ENCODE measurements around the gene ADIRF. TPM values are rescaled to one million over a fixed set of nuclear protein-coding genes. Genes with fewer than 3 reads are reported as not detected.

Gene ADIRF
- 10 to 100 TPM; 45.3 to 98.1 (median 67.1) TPM for total RNA-seq
- polyA plus RNA-seq: 100 to 1,000 TPM; 112 to 157 (median 118) TPM

- Histone ChIP-seq H3K36me3 (no peaks in the 10 kb centered on the region), H3K4me3 (peak within 1 kb of the TSS; percentile 62 to 75 (median 70)), H3K27ac (peak within 1 kb of the TSS; percentile 94 to 98 (median 96)), H3K9me3 (no peaks in the 10 kb centered on the region), H3K27me3 (no peaks in the 10 kb centered on the region), H3K4me1 (peaks cover 0 to 57% (median 53%) of the 10 kb centered on the region in 4 donors)
- WGBS, 2 donors: 3 to 13% methylated on average over 59 of the region's 59 CpGs
- TF ChIP-seq EP300 (IDR thresholded peaks at IDR 0.05) (no peak), CTCF (IDR thresholded peaks at IDR 0.05) (no peak), POLR2AphosphoS5 (IDR thresholded peaks at IDR 0.05) (peak in 3 of 4 donors; percentile 27 to 79 (median 77)), POLR2A (IDR thresholded peaks at IDR 0.05) (peak in 1 of 2 donors; percentile 19)
- intact Hi-C loops (cut with DNase I): no loop called here
- DNase-seq: peak; percentile 80
Measured at GRCh38 chr10:86968271-86968993, at the start of gene ADIRF. TSS of gene ADIRF (plus strand) at chr10:86968482. CDS start at chr10:86968545, 63 bp downstream.

DNA sequence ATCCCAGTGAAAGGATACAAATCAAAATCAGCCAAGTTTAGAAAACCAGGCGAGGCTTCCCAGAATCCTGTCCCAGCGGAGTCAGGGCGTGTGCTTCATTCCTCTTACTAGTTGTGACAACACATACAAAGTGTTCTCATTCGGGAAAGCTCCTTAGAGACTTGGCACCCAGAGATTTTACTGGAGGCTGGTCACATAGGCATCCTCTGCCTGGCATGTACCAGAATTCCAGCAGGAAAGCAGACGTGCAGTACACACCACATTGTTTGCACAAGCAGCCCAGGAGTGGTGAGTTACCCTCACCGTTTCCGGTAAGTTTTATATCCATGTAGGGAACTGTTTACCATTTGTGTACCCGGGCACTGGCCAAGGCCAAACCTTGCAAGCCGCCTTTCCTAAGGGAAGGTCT, 45.7 kb upstream of the ADIRF start:
- intact Hi-C loops (cut with DNase I): no loop called here
- Histone ChIP-seq H3K27me3 (no peaks in the 10 kb centered on the region), H3K9me3 (no peaks in the 10 kb centered on the region), H3K27ac (peak overlapping the region; percentile 24 to 72 (median 52)), H3K4me1 (peaks cover 0 to 26% (median 16%) of the 10 kb centered on the region in 4 donors), H3K4me3 (no peak overlapping the region), H3K36me3 (peaks cover 0 to 58% (median 16%) of the 10 kb centered on the region in 4 donors)
- DNase-seq: no peak
- WGBS, 2 donors: 30 to 72% methylated on average over 9 of the region's 9 CpGs
- TF ChIP-seq POLR2AphosphoS5 (IDR thresholded peaks at IDR 0.05) (peak in 2 of 4 donors; percentile 20 to 43), CTCF (IDR thresholded peaks at IDR 0.05) (no peak), POLR2A (IDR thresholded peaks at IDR 0.05) (no peak), EP300 (IDR thresholded peaks at IDR 0.05) (peak in 1 of 4 donors; percentile 13)

- H3K4me1 ChIP-seq: peaks cover 0 to 30% (median 17%) of the 10 kb centered on the region in 4 donors
- intact Hi-C loops (cut with DNase I): no loop called here
Measured at GRCh38 chr10:86929468-86930380, 38.6 kb upstream of the ADIRF start.

More at GRCh38 chr10:86929468-86930380, 38.6 kb upstream of the ADIRF start:
- H3K4me3 ChIP-seq: no peak overlapping the region
- no peaks in the 10 kb centered on the region for H3K27me3 ChIP-seq
- DNase-seq: no peak
- H3K9me3 ChIP-seq: no peaks in the 10 kb centered on the region
- TF ChIP-seq CTCF (IDR thresholded peaks at IDR 0.05): no peak
- TF ChIP-seq POLR2AphosphoS5 (IDR thresholded peaks at IDR 0.05): peak in 3 of 4 donors; percentile 61 to 72 (median 71)
- TF ChIP-seq POLR2A (IDR thresholded peaks at IDR 0.05): no peak
- peak in 2 of 4 donors; percentile 59 to 60 for TF ChIP-seq EP300 (IDR thresholded peaks at IDR 0.05)
- H3K27ac ChIP-seq: peak overlapping the region; percentile 19 to 77 (median 50)
- WGBS, 2 donors: 92 to 94% methylated on average over 15 of the region's 15 CpGs
- H3K36me3 ChIP-seq: peaks cover 6 to 30% (median 8%) of the 10 kb centered on the region in 4 donors

Measured in sigmoid colon (tissue), 7 donors.